GM21381 (cell line): Measurements from ENCODE around the gene ZNF579.
"Not testable (repeated sequence)": the region's sequence is repeated elsewhere in the genome, so short reads cannot be mapped to it uniquely, and the experiment has no call there.

Experiments
- ATAC-seq: cut with Tn5 transposase; IDR thresholded peaks from one replicate; pipeline ENCODE4 v1.9.1; 2021; ENCODE audit warnings: mild to moderate bottlenecking, moderate library complexity; ENCODE audit not compliant: unreplicated experiment

ZNF579 gene

DNA sequence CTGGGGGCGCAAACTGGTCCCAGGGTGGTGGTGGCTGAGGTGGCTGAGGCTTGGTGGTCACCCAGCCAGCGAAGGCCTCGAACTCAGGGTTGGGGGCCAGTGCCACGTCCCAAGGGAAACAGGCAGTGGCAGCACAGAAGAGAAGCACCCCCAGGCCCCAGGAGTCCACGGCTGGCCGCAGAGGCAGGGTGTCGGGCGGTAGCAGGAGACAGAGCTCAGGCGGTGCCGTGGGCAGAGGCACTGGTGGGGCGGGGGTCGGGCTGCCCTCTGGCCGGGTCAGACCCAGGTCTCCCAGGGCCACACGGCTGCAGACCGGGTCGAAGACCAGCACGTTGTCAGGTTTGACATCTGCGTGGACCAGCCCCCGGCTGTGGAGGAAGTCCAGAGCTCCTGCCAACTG, 39.6 kb downstream of the ZNF579 start:
- ATAC-seq: no peak

DNA sequence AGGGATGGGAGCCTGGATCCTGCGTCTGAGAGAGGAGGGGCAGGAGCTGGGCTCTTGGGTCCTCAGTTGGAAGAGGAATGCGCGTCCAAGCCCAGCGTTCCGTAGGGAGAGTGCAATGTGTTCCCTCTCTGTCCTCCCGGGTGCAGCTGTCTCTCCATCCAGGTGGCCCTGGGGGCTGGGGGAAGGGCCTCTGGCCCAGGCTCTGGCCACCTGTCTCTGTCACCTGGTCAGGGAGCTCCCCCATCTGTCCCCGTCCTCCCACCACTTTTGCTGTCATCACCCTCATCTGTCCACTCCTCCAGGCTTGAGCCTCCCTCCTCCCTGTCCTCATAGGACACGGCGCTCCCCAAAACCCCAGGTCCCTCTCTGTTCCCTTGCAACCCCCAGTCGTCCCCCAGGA, 40.0 kb downstream of the ZNF579 start:
- ATAC-seq: no peak

DNA sequence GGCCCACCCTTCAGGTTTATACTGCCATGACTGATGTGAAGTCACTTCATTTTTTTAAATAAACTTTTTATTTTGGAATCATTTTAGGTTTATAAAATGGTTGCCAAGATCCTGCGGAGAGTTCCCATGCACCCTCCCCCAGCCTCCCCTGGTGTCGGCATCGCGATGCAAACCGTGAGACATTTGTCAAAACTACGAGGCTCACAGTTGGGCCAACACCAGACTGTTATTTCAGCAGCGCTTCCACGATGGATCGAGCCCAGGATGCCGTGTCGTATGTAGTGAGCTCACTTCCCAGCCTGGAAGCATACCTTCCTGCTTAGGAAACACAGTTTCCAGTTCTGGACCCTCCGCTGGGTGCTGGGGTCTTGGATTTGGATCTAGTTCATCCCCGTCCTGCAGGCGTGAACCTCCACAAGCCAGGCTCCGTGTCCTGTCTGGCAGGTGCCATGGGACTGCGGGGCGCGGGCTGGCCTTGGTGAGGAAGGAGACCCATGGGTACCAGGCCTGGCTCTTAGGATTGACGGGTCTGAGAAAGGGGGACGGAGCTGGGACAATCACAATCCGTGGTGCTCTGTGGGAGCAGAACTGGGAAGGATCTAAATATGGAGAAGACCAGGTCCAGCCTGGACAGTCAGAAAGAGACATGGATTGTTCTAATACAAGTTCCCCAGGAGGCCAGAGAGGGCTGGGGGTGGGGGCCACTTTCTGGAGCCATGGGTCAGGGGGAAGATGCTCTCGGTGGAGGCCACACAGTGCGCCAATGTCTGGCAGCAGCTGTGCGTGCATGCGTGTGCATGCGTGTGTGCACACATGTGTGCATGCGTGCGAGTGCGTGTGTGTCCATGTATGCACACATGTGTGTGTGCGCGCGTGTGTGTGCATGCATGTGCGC, 41.3 kb downstream of the ZNF579 start:
- no peak for ATAC-seq

DNA sequence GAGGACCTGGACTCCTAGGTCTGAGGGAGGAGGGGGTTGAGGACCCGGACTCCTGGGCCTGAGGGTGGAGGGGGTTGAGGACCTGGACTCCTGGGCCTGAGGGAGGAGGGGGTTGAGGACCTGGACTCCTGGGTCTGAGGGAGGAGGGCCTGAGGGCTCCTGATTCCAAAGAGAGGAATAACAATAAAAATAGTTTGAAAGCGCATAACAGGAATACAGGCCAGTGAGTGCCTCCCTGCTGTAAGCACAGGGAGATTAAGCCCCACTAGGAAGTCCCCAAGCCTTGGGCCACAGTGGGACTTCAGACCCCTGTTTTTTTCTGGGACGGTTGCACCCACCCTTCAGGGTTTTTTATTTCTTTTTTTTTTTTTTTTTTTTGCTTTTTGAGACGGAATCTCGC, 42.5 kb downstream of the ZNF579 start:
- ATAC-seq: no peak

DNA sequence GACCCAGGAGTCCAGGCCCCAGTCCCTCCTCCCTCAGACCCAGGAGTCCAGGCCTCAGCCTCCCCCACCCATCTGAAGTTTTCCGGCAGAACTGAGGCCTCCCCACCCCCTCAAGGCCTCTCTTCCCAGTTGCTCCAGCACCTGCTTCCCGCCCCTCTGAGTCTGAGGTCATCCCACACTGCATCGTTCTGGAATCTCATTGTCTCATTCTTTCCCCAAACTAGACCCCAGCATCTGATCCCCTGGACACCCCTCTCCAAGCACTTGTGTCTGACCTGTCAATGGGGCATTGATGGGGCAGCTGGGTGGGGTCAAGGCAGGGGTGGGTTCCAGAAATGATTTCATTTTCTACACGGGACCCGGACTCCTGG, 42.9 kb downstream of the ZNF579 start:
- ATAC-seq: no peak

DNA sequence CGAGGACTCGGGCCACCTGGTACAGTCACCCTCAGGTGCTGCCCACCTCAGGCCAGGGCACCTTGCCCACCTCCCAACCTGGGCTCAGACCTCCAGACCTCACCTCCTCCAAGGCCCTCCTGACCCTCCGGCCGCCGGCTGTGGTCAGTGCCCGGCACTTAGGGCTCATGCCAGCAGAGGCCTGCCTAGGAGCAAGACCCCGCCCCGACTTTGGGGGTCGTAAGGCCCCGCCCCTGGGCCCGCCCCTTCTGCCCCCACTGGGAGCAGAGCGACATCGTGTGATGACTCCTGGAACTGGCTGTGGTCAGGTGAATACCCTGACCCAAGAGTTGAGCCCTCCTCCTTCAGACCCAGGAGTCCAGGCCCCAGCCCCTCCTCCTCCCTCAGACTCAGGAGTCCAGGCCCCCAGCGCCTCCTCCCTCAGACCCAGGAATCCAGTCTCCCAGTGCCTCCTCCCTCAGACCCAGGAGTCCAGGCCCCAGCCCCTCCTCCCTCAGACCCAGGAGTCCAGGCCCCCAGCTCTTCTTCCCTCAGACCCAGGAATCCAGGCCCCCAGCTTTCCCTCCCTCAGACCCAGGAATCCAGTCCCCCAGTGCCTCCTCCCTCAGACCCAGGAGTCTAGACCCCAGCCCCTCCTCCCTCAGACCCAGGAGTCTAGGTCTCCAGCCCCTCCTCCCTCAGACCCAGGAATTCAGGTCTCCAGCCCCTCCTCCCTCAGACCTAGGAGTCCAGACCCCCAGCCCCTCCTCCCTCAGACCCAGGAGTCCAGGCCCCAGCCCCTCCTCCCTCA, 43.5 kb downstream of the ZNF579 start, which contains the start of gene SBK2:
Gene SBK2, minus strand, starts transcription at position 183 of the 790 bp plus-strand sequence. CDS start 839 bp downstream, outside the sequence.
- no peak for ATAC-seq

DNA sequence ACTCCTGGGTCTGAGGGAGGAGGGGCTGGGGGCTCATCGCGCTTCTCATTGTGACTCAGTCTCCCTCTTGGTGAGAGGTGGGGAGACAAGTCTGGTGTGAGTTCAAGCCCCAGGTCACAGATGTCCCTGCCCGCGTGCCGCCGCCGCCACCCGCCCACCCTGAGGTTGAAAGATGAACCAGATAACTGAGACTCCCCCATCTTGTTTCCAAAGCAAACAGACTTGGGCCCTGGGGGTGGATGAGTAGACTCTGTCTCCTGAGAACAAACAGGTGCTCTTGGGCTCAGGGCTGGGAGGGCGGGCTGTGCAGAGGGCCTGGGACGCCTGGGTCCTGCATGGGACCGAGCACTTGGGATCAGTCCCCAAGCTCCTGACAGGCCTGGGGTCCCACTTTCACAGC, 44.3 kb downstream of the ZNF579 start:
- no peak for ATAC-seq

DNA sequence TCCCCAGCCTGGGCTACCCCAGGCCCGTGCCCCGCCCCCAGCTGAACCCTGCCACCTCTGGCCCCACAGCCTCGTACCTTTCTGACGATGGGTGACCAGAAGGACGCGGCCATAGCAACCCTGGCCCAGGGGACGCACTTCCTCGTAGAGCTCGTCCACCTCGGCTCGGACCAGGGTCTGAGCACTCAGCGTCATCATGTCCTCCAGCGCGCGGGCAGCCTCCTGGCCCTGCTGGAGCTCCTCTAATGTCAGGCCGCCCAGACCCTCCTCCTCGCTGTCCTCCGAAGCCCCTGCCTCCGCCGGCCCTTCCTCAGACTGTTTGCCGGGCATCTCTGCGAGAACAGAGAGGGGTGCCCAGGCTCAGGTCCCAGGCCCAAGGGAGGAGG, 44.7 kb downstream of the ZNF579 start:
- no peak for ATAC-seq

DNA sequence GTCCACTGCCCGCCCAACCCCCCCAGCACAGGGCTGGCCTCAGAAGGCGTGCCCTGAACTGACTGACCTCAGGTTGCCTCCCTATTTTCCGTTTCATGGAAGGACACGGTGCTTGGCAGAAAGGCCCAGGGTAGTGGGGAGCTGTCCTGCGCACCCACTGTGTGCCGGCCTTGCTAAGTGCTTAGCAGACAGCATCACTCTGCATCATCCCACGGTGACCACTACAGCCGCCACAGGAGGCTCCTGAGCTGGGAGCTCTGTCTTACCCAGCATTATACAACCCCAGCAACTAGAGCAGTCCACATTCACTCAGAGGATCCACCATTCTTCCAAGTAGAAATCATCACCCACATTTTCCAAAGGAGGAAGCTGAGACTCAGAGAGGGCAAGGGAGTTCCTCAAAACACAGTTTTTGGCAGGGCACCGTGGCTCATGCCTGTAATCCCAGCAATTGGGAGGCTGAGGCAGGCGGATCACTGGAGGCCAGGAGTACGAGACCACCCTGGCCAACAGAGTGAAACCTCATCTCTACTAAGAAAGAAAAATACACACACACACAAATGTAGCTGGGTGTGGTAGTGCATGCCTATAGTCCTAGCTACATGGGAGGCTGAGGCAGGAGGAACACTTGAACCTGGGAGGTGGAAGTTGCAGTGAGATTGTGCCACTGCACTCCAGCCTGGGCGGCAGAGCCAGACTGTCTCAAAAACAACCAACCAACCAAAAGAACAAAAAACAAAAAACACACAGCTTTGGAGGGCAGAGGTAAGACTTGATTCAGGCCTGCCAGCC, 45.3 kb downstream of the ZNF579 start:
- no peak for ATAC-seq

DNA sequence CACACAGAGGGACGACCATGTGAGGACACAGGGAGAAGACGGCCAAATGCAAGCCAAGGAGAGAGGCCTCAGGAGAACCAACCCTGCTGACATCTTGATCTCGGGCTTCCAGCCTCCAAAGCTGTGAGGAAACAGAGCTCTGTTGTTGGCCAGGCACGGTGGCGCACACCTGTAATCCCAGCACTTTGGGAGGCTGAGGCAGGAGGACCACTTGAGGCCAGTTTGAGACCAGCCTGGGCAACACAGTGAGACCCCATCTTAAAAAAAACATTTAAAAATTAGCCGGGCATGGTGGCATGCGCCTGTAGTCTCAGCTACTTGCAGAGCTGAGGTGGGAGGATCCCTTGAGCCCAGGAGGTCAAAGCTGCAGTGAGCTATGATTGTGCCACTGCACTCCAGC, 46.4 kb downstream of the ZNF579 start:
- ATAC-seq: not testable (repeated sequence)

DNA sequence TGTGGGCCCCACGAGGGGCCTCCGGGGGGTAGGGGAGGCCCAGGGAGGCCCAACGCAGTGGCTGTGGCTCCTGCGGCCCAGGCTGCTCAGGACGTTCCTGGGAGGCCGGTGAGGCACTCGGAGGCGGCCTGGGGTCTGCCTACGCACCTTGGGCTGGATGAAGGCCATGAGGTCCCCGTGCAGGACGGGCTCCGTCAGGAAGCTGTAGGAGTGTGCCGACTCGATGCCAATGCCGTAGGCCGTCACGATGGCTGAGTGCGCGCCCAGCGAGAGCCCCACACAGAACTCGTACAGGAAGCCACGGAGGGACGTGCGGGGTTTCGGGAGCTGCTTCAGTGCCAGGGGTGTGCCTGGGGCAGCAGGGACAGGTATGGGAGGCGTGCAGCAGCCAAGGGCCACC, 49.7 kb downstream of the ZNF579 start:
- ATAC-seq: no peak

DNA sequence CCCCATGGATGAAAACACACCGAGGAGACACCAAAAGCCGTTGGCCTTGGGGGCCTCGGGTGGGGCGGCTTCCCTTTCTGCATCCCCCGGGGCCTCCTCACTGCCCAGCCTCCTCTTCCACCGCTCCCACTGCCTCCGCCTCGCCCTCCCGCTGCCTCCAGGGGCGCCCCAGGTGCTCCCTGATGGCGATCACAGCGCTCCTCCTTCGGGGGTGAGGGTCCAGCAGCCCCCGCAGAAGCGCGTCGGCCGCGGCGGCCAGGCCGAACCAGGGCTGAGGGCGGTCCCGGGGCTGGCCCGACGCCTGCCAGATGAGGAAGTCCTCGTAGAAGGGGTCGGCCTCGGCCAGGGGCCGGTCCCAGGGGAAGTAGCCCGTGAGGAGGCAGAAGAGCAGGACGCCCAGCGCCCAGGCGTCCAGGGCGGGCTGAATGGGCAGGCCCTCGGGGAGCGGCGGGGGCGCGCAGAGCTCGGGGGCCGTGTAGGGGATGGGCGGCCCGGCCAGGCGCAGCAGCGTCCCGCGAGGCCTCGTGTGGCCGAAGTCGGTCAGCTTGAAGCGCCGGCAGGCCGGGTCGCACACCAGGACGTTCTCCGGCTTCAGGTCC, 50.9 kb downstream of the ZNF579 start:
- no peak for ATAC-seq

DNA sequence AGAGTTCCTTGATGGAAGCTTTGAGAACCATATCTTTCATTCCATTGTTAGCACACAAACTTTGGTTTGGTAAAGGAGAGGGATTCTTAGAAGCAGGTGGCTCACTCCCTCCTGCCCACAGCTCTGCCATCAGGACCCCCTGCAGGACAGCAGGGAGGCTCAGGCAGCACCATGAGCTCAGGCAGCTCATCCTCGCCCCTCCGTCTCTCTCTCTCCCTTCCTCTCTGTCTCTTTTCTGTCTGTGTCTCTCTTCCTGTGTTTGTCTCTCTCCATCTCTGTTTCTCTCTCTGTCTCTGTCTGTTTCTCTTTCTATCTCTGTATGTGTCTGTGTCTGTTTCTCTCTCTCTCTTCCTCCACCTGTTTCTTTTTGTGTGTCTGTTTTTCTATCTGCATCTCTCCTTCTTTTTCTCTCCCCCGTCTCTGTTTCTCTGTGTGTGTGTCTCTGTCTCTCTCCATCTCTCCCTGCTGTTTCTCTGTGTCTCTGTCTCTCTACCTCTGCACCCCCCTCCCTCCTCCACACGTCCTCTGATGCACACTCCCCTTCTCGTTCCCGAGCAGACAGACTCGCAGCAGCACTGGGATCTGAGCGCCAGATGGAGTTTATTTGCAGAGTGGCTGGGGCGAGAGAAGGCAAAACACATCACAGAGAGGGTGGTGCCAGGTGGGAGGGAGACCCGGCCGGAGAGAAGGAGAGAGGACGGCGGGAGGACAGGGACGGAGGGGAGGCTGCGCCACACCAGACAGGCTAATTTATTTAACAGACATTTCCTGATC, 52.4 kb downstream of the ZNF579 start:
- ATAC-seq: no peak

DNA sequence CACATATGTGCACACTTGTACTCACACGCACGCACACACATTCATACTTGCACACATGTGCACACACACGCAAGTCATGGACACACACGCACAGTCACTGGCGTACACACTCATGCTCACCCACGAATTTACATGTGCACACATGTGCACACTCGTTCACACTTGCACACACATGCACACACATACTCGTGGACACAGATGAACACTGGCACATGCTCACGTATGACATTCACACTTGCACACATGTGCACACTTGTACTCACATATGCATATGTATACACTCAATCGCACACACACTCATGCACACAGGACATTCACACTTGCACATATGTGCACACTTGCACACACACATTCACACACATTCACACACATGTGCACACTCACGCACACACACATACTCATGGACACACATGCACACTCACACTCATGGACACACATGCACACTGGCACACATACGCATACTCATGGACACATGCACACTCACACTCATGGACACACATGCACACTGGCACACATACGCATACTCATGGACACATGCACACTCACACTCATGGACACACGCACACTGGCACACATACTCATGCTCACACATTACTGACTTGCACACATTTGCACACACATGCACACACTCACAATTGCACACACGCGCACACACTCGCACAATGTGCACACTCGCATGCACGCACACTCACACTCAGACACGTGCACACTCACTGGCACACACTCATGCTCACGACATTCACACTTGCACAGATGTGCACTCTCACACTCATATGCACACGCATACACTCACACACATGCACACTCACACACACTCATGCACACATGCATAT, 53.2 kb downstream of the ZNF579 start:
- no peak for ATAC-seq
